Fibroblast of peridontal ligament (primary cell): Measurements from ENCODE around the gene HSD17B11.
A peak's percentile ranks its signal among the peaks of the same experiment; 100 is the strongest.
"Not testable (repeated sequence)": the region's sequence is repeated elsewhere in the genome, so short reads cannot be mapped to it uniquely, and the experiment has no call there.

Source experiments
- DNase-seq: peaks from one replicate; pipeline ENCODE4 v3.0.0-alpha.2; 2010; ENCODE audit errors: extremely low read depth

HSD17B11 gene, protein sequence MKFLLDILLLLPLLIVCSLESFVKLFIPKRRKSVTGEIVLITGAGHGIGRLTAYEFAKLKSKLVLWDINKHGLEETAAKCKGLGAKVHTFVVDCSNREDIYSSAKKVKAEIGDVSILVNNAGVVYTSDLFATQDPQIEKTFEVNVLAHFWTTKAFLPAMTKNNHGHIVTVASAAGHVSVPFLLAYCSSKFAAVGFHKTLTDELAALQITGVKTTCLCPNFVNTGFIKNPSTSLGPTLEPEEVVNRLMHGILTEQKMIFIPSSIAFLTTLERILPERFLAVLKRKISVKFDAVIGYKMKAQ

DNA sequence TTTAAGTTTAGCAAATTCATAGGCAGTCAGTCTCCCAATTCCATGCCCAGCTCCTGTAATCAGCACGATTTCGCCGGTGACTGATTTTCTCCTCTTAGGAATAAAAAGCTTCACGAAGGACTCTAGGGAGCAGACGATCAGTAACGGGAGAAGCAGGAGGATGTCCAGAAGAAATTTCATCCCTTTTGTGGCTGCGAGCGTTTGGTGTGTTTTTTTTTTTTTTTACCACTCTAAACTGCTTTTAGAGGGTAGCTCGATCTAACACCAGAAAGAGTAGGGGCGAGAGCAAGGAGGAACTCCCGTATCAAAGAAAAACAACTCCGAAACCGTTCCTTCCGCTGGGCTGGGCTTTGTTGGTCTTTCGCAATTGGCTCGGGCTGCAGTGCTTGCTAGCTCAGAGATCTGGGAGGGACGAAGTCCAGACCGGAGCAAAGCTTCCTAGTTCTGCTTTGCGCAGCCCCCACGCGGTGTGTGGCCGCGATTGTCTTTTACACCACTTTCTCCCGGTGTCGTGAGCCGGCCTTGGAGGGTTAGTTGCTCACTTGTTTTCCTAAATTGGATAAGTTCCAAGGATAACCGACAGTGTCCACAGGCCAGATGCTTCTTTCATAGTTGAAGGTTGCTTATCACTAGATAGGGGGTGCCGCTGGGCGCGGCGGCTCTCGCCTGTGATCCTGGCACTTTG, at the start of gene HSD17B11:
TSS of gene HSD17B11 (minus strand) at position 298 of the 685 bp plus-strand sequence. CDS start at position 180, 118 bp downstream.
- DNase-seq = peak; percentile 93

DNA sequence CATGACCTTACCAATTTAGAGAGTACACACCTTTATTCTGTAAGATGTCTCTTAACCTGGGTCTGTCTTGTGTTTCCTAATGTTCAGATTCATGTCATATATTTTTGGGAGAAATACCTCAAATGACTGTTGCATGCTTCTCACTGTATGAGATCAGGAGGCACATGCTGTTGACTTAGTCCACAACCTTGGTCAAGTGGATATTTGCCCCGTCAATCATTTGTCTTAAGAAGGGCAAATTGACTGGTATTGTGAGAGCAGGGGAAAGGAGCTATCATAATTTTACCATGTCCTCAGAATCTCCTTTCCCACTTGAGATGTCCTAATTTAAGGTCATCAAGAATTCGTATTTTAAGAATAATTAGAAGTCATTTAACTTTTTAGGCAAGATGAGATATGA, 42.4 kb upstream of the HSD17B11 start:
- DNase-seq = no peak

DNA sequence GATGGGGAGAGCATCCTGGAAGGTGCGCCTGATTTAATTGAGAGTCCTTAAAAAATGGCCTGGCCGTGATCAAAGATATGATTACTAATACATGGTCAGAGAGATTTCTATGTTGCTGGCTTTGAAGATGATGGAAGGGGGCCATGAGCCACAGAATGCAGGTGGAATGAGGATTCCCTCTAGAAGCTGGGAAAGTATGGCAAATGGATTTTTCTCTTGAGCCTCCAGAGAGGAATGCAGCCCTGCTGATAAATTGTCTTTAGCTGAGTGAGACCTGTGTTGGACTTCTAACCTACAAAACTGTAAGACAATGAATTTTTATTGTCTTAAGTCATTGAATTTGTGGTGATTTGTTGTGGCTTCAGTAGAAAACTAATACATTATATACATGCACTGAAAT, 39.0 kb upstream of the HSD17B11 start:
- DNase-seq = no peak

- DNase-seq = no peak
These were observed 38.0 kb upstream of the HSD17B11 start for GRCh38 chr4:87428979-87429378.

GRCh38 chr4:87427518-87427868, 36.5 kb upstream of the HSD17B11 start:
- DNase-seq = no peak

- DNase-seq = no peak
These were observed 36.0 kb upstream of the HSD17B11 start for GRCh38 chr4:87426865-87427517.

- DNase-seq = no peak
These were observed 34.7 kb upstream of the HSD17B11 start for GRCh38 chr4:87425711-87426110.

GRCh38 chr4:87424099-87424543, 33.1 kb upstream of the HSD17B11 start:
- peak; percentile 30 for DNase-seq

DNA sequence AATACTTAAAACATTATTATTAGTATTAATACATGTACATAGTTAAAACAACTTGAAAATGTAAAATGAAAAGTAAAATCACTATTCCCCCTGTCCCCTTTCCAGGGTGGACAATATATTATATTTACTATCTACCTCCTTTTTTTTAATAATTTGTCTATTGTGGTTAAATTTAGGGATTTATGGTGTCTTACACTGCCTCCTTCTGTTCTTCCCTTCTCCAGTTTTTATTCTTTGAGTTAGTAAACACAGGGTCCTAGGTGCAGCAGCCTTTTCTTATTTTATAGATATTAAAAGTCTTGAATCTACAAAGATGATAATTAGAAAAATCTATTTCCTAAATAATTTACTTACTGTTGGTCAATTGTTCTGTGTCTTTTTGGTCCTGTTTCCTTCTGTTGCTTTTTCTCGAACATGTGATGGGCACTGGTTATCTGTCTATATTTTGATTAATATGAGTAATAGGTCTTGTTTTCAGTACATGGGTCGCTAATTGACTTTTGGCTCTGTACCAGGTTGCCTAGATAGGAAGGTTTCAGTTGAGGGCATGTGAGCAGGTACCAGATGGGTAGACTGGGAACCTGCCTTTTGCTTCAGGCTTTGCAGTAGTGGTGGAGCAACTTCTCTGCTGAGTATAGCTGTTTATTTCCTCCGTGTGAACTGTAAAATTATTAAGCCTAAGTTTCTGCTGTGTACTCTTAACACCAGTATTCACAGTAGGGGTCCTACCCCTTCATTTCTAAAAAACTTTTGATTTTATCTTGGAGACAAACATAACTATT, 32.5 kb upstream of the HSD17B11 start:
- DNase-seq = peak; percentile 19

GRCh38 chr4:87422104-87423052, 31.4 kb upstream of the HSD17B11 start, which contains the start of gene NUDT9:
TSS of gene NUDT9 (plus strand) at chr4:87422573. CDS start at chr4:87422906, 333 bp downstream.
- DNase-seq = peak; percentile 96

GRCh38 chr4:87420276-87420830, 29.4 kb upstream of the HSD17B11 start:
- no peak for DNase-seq

DNA sequence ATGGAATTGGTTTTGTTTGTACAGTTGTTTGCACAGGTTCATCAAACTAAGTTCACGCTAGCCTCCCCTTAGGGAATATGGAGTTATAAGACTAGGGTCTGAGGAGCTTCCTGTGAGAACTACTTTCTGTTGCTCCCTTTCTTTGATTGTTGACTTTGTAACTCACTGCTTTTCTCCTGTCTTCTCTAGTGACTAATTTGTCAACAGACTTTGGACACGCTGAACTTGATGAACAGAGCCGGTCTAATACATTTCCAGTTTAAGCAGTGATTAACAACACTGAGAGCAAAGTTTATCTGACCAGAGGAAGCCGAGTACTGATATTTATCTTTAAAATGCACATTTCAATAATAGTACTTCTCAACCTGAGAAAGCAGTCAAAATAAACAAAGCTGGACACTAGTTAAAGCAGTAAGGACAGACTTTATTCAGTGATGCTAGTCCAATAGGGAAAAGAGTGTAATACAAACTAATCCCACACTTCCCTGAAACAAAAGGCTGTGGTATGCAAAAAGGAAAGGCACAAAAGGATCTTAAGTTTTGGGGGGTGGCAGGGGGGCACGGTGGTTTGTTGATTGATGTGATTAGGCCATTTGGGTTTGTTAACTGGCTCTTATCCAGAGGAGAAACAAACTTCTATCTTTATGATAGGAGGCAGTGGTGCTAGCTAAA, 28.7 kb upstream of the HSD17B11 start:
- DNase-seq = no peak

GRCh38 chr4:87418410-87418809, 27.4 kb upstream of the HSD17B11 start:
- DNase-seq = not testable (repeated sequence)

GRCh38 chr4:87416965-87417364, 26.0 kb upstream of the HSD17B11 start:
- DNase-seq = no peak

DNA sequence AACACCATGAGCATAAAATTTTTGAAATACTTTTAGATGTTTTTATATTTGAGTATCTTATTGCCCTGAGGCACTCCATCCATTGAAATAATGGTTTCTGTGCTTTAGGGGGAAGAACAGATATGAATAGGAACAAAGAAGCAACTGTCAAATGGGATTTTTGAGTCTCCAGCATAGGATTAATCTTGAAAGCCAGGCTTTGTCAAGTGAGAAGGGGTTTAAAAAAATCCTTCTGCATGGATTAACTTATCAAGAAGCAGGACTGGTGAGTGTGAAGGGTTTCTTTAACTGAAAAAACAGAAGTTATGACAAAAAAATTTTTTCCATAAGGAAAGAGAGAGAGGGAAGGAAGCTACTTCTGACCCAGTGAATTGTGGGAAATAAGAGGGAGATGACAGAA, 23.8 kb upstream of the HSD17B11 start:
- no peak for DNase-seq

DNA sequence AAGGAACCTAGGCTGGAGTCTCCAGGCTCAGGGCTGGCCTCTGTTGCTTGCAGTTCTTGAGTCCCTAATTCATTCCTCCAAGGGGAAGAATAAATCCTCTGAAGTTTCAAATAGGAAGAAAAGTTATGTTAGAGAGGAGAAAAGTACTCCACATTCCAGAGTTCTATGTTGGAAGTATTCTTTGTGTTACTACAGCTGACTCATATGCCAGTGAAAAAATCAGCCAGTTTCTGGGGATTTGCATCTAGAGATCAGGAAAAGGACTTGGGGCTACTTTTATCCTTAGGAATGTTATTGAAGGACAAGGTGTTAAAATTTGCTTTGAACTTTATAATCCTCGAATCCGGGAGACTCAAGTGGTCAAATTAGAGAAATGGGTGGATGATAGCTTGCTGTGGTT, 19.7 kb upstream of the HSD17B11 start:
- DNase-seq = peak; percentile 29

- no peak for DNase-seq
These were observed 19.2 kb upstream of the HSD17B11 start for GRCh38 chr4:87410157-87410556.

GRCh38 chr4:87409420-87409939, 18.5 kb upstream of the HSD17B11 start:
- DNase-seq = no peak

DNA sequence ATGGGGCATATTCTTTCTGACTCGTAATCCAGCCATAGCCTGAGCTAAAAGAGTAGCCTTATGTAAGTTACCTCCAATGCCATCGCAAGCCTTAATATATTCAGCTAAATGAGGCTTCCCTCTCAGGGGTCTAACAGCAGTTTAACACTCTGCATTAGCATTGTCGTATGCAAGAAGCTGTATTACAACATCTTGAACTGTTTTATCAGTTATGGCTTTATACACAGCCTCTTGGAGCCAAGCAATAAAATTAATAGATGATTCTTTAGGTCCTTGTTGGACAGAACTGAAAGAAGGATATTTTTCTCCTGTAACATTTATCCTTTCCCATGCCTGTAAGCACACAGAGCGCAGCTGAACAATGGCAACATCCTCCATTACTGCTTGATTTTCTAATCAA, 15.9 kb upstream of the HSD17B11 start:
- DNase-seq = not testable (repeated sequence)

GRCh38 chr4:87406462-87406861, 15.5 kb upstream of the HSD17B11 start:
- DNase-seq = no peak
